GM12891 (cell line): ENCODE results near the gene RMI2.

Source experiments
- POLR2A ChIP-seq: IDR thresholded peaks from 2 replicates; pipeline ENCODE4 v1.6.1; 2011; ENCODE audit warnings: low read depth, low read length, control low read depth
- POLR2AphosphoS5 ChIP-seq: IDR thresholded peaks from 2 replicates; pipeline ENCODE4 v1.6.1; 2011; ENCODE audit warnings: low read depth, low read length, control low read depth

- TF ChIP-seq POLR2A (no peak), POLR2AphosphoS5 (no peak)
Measured at GRCh38 chr16:11310634-11310977, 34.7 kb upstream of the RMI2 start.
